GM20431 (cell line): ENCODE measurements around the gene DLG2.

ENCODE experiments used
- in situ Hi-C: fragments of 300-500 bp; cut with MseI, MboI; formaldehyde crosslinking; loops from one replicate; pipeline ENCODE4 v1.15.0; 2020; ENCODE audit warnings: low sequenced_read_pairs; ENCODE audit not compliant: unreplicated experiment

Gene DLG2

GRCh38 chr11:83717537-83717936 is 1909.6 kb downstream of the DLG2 start:
- in situ Hi-C loops, result no loop called here

- in situ Hi-C loops, result no loop called here
Observed at GRCh38 chr11:83715927-83716535, 1911.1 kb downstream of the DLG2 start.

- in situ Hi-C loops, result no loop called here
Observed at GRCh38 chr11:83713708-83714107, 1913.4 kb downstream of the DLG2 start.

- in situ Hi-C loops, result no loop called here
Observed at GRCh38 chr11:83711106-83711527, 1916.0 kb downstream of the DLG2 start.

- in situ Hi-C loops, result no loop called here
Observed at GRCh38 chr11:83709434-83709833, 1917.7 kb downstream of the DLG2 start.

GRCh38 chr11:83706566-83706965 is 1920.6 kb downstream of the DLG2 start:
- in situ Hi-C loops, result no loop called here

- in situ Hi-C loops, result no loop called here
Observed at GRCh38 chr11:83702796-83703195, 1924.3 kb downstream of the DLG2 start.

GRCh38 chr11:83697518-83697917 is 1929.6 kb downstream of the DLG2 start:
- in situ Hi-C loops, result no loop called here

- in situ Hi-C loops, result no loop called here
Observed at GRCh38 chr11:83695046-83695445, 1932.1 kb downstream of the DLG2 start.

GRCh38 chr11:83694191-83694910 is 1932.8 kb downstream of the DLG2 start:
- in situ Hi-C loops, result no loop called here

- in situ Hi-C loops, result no loop called here
Observed at GRCh38 chr11:83693306-83693992, 1933.7 kb downstream of the DLG2 start.

GRCh38 chr11:83692675-83693074 is 1934.5 kb downstream of the DLG2 start:
- in situ Hi-C loops, result no loop called here

GRCh38 chr11:83691451-83691950 is 1935.6 kb downstream of the DLG2 start:
- in situ Hi-C loops, result no loop called here

- in situ Hi-C loops, result no loop called here
Observed at GRCh38 chr11:83689144-83689780, 1937.9 kb downstream of the DLG2 start.

- in situ Hi-C loops, result no loop called here
Observed at GRCh38 chr11:83687787-83688186, 1939.4 kb downstream of the DLG2 start.

GRCh38 chr11:83685730-83686129 is 1941.4 kb downstream of the DLG2 start:
- in situ Hi-C loops, result no loop called here

- in situ Hi-C loops, result no loop called here
Observed at GRCh38 chr11:83684071-83684470, 1943.1 kb downstream of the DLG2 start.

- in situ Hi-C loops, result no loop called here
Observed at GRCh38 chr11:83682611-83682973, 1944.6 kb downstream of the DLG2 start.

GRCh38 chr11:83681906-83682610 is 1945.1 kb downstream of the DLG2 start:
- in situ Hi-C loops, result no loop called here
